IMR-90 (cell line): Measurements from ENCODE around the gene SSBP3. TPM values are rescaled to one million over a fixed set of nuclear protein-coding genes. Genes with fewer than 3 reads are reported as not detected.
A peak's percentile ranks its signal among the peaks of the same experiment; 100 is the strongest.

Experiments
- ATAC-seq: fragments of 200-7000 bp; cut with Tn5 transposase; 2 replicates; pipeline ENCODE4 v1.9.1; 2020; ENCODE audit warnings: low read depth, mild to moderate bottlenecking, moderate library complexity
- BruUV-seq: library from RNA; stranded (reverse); fragments of 400-500 nt; replicated peaks from 2 replicates; lab custom pipeline; 2021; lab: Mats Ljungman, UMichigan
- CTCF ChIA-PET: fragments of 300-600 bp; formaldehyde crosslinking; extraction: SDS; loops from one replicate; lab custom pipeline; 2021; ENCODE audit warnings: antibody characterized with exemption; lab: Yijun Ruan, JAX
- POLR2A ChIA-PET: fragments of 300-600 bp; sonication (Branson Sonifier 250); formaldehyde crosslinking; loops from one replicate; lab custom pipeline; 2022; ENCODE audit warnings: antibody characterized with exemption; ENCODE audit not compliant: unreplicated experiment; lab: Charles Lee
- DNase-seq: peaks from one replicate; pipeline ENCODE4 v3.0.0; 2013
- H2AFZ ChIP-seq: replicated peaks from 2 replicates; pipeline ENCODE3; 2013; ENCODE audit warnings: low read length, mild to moderate bottlenecking; ENCODE audit not compliant: poor library complexity
- H2AK5ac ChIP-seq: 2 replicates; pipeline ENCODE4 v1.6.1; 2013; ENCODE audit warnings: low read depth, low read length, inconsistent platforms
- H2AK9ac ChIP-seq: replicated peaks from 2 replicates; pipeline ENCODE3; 2013; ENCODE audit warnings: mild to moderate bottlenecking, low read depth, low read length, moderate library complexity; ENCODE audit not compliant: poor library complexity
- H2BK120ac ChIP-seq: 2 replicates; pipeline ENCODE4 v1.6.1; 2013; ENCODE audit warnings: low read depth, low read length, inconsistent platforms
- H2BK15ac ChIP-seq: 3 replicates; pipeline ENCODE4 v1.6.1; 2013; ENCODE audit warnings: low read depth, low read length, inconsistent platforms
- H2BK20ac ChIP-seq: 2 replicates; pipeline ENCODE4 v1.6.1; 2013; ENCODE audit warnings: low read depth, mild to moderate bottlenecking, inconsistent platforms, low read length, moderate library complexity
- H2BK5ac ChIP-seq: 2 replicates; pipeline ENCODE4 v1.6.1; 2013; ENCODE audit warnings: mild to moderate bottlenecking, low read depth, low read length, inconsistent platforms; ENCODE audit not compliant: poor library complexity, severe bottlenecking
- H3K14ac ChIP-seq: replicated peaks from 2 replicates; pipeline ENCODE4 v1.6.1; 2013; ENCODE audit warnings: low read depth, low read length, inconsistent platforms
- H3K18ac ChIP-seq: 2 replicates; pipeline ENCODE4 v1.6.1; 2013; ENCODE audit warnings: low read depth, low read length, control low read depth
- H3K23ac ChIP-seq: 2 replicates; pipeline ENCODE4 v1.6.1; 2013; ENCODE audit warnings: low read depth, low read length, inconsistent platforms
- H3K27ac ChIP-seq: 2 replicates; pipeline ENCODE4 v1.5.1; 2013; ENCODE audit warnings: mild to moderate bottlenecking, control low read depth, low read length; ENCODE audit not compliant: insufficient read depth
- H3K27me3 ChIP-seq: 2 replicates; pipeline ENCODE4 v1.6.1; 2013; ENCODE audit warnings: low read length; ENCODE audit not compliant: control insufficient read depth, insufficient read depth
- H3K36me3 ChIP-seq: 2 replicates; pipeline ENCODE4 v1.6.1; 2013; ENCODE audit warnings: low read length, mixed read lengths; ENCODE audit not compliant: control insufficient read depth, insufficient read depth
- H3K4ac ChIP-seq: 2 replicates; pipeline ENCODE4 v1.6.1; 2013; ENCODE audit warnings: low read depth, low read length, inconsistent platforms
- H3K4me1 ChIP-seq: 2 replicates; pipeline ENCODE4 v1.6.1; 2013; ENCODE audit warnings: low read length, mixed read lengths; ENCODE audit not compliant: control insufficient read depth, insufficient read depth
- H3K4me2 ChIP-seq: 2 replicates; pipeline ENCODE4 v1.6.1; 2013; ENCODE audit warnings: low read depth, mild to moderate bottlenecking, control low read depth, low read length, moderate library complexity
- H3K4me3 ChIP-seq: 2 replicates; pipeline ENCODE4 v1.5.1; 2013; ENCODE audit warnings: low read depth, mild to moderate bottlenecking, control low read depth, low read length, moderate library complexity; ENCODE audit not compliant: insufficient read depth
- H3K56ac ChIP-seq: 2 replicates; pipeline ENCODE4 v1.6.1; 2013; ENCODE audit warnings: low read length, inconsistent platforms; ENCODE audit not compliant: insufficient read depth; ENCODE audit errors: extremely low read depth
- H3K79me1 ChIP-seq, 2 experiments: 2 replicates each; pipeline ENCODE4 v1.6.1; 2013; ENCODE audit warnings: low read length in 2 of 2, inconsistent platforms in 1 of 2, low read depth in 1 of 2
- H3K9ac ChIP-seq: 2 replicates; pipeline ENCODE4 v1.6.1; 2013; ENCODE audit warnings: low read depth, low read length, control low read depth
- H3K9me1 ChIP-seq: 2 replicates; pipeline ENCODE4 v1.6.1; 2013; ENCODE audit warnings: low read length, inconsistent platforms; ENCODE audit not compliant: insufficient read depth
- H3K9me3 ChIP-seq: 2 replicates; pipeline ENCODE4 v1.6.1; 2013; ENCODE audit warnings: low read length; ENCODE audit not compliant: control insufficient read depth, insufficient read depth
- H4K20me1 ChIP-seq: 2 replicates; pipeline ENCODE4 v1.6.1; 2013; ENCODE audit warnings: low read length, inconsistent platforms; ENCODE audit not compliant: insufficient read depth
- H4K5ac ChIP-seq: 2 replicates; pipeline ENCODE4 v1.6.1; 2013; ENCODE audit warnings: mild to moderate bottlenecking, low read depth, low read length, control low read depth
- H4K8ac ChIP-seq, 2 experiments: 2 replicates each; pipeline ENCODE4 v1.6.1; 2013; ENCODE audit warnings: low read depth in 2 of 2, low read length in 2 of 2, control low read depth in 1 of 2, inconsistent platforms in 1 of 2
- H4K91ac ChIP-seq: 2 replicates; pipeline ENCODE4 v1.6.1; 2013; ENCODE audit warnings: low read depth, low read length, inconsistent platforms; ENCODE audit not compliant: insufficient read depth
- CTCF ChIP-seq: conservative IDR thresholded peaks from 2 replicates; pipeline ENCODE4 v1.5.1; 2012; ENCODE audit warnings: mild to moderate bottlenecking, low read depth, low read length, improper control_type of control experiment
- POLR2A ChIP-seq: IDR thresholded peaks from 2 replicates; pipeline ENCODE4 v1.6.1; 2012; ENCODE audit warnings: mild to moderate bottlenecking, low read depth, low read length
- RAD21 ChIP-seq: IDR thresholded peaks from 2 replicates; pipeline ENCODE4 v1.6.1; 2012; ENCODE audit warnings: low read length, improper control_type of control experiment
- WGBS, 2 experiments: methylation state at CpG; one replicate each; pipeline versions ENCODE4 v1.1.5 to v1.1.7; 2013; ENCODE audit warnings: missing lambda C conversion rate in 2 of 2; ENCODE audit not compliant: insufficient read length in 1 of 2; ENCODE audit errors: extremely low coverage in 2 of 2; 5-methylcytosine and 5-hydroxymethylcytosine counted together
- dilution Hi-C: fragments of 300-500 bp; cut with HindIII; formaldehyde crosslinking; loops from one replicate; pipeline ENCODE4 v1.14.3; 2018; ENCODE audit warnings: low sequenced_read_pairs; ENCODE audit not compliant: unreplicated experiment
- in situ Hi-C: fragments of 300-500 bp; cut with MboI; formaldehyde crosslinking; loops from 3 replicates; pipeline ENCODE4 v1.14.3; 2019; ENCODE audit warnings: low sequenced_read_pairs, inconsistent platforms, mixed read lengths
- intact Hi-C: fragments of 100-400 bp; cut with micrococcal nuclease; formaldehyde crosslinking; loops from 2 replicates; pipeline ENCODE4 v1.10.0; 2022
- polyA plus RNA-seq, 3 experiments: library from polyadenylated mRNA; depleted of rRNA; stranded (reverse); fragments of >200 nt; gene quantifications; 2 replicates each; pipeline ENCODE4 v1.2.3, GENCODE V29; 2012; ENCODE audit warnings: low replicate concordance in 1 of 3
- total RNA-seq: library from RNA; depleted of rRNA; stranded (reverse); fragments of >200 nt; gene quantifications from 2 replicates; pipeline ENCODE4 v1.2.3, GENCODE V29; 2012

SSBP3 gene
- total and polyA plus RNA-seq, 2 of the 4 experiments (the other 2 are of a cell fraction): 10.9 to 39.6 TPM

GRCh38 chr1:54337034-54337433, 69.2 kb downstream of the SSBP3 start:
- Histone ChIP-seq H2BK120ac (peak overlapping the region; percentile 93), H3K9me3 (no peaks in the 10 kb centered on the region), H3K18ac (peak overlapping the region; percentile 36; the same call in 1 of the 2 replicates), H4K8ac (peak overlapping the region; percentile 50 to 89; a peak in 2 of 4 replicates), H3K4me2 (no peak overlapping the region), H2AK5ac (peak overlapping the region; percentile 97), H3K23ac (0 out of 2 replicates have a peak overlapping the region, but pooled peaks have one; percentile 14), H4K5ac (peak overlapping the region; percentile 33; the same call in 1 of the 2 replicates), H3K9ac (no peak overlapping the region), H3K4me3 (no peak overlapping the region), H3K79me1 (peaks cover 38 to 69% of the 10 kb centered on the region in 2 experiments), H4K20me1 (peaks cover 9% of the 10 kb centered on the region; the same call in 1 of the 2 replicates), H3K56ac (no peak overlapping the region), H2BK20ac (peak overlapping the region; percentile 60), H2BK5ac (peak overlapping the region; percentile 93), H3K4me1 (peaks cover 39% of the 10 kb centered on the region), H3K36me3 (no peaks in the 10 kb centered on the region; the same call in 1 of the 2 replicates), H3K27ac (peak overlapping the region; percentile 97), H2AK9ac (no peak overlapping the region), H2AFZ (no peak overlapping the region), H3K4ac (peak overlapping the region; percentile 92), H3K9me1 (peaks cover 17% of the 10 kb centered on the region), H3K14ac (peak overlapping the region; percentile 92), H4K91ac (peak overlapping the region; percentile 84), H2BK15ac (peak overlapping the region; percentile 86; the same call in 2 of the 3 replicates), H3K27me3 (no peaks in the 10 kb centered on the region)
- no TSS peak for BruUV-seq
- dilution Hi-C loops: no loop called here
- TF ChIP-seq CTCF (no peak), RAD21 (no peak), POLR2A (no peak)
- WGBS, 2 experiments: 100% methylated on average over 2 of the region's 7 CpGs; no CpG with 5 or more reads in 1 of the 2 experiments
- in situ Hi-C loops: no loop called here
- ChIA-PET POLR2A (no interaction called here), CTCF (interaction anchor here (0.6 kb wide), 1 partner anchor 751 kb away, joined by 4 read pairs; no protein-coding TSS in a partner anchor)
- DNase-seq (no peak), ATAC-seq (no peak)
- intact Hi-C loops: no loop called here
